NB4 (cell line): ENCODE data around the gene BIRC7.

Source experiments
- POLR2A ChIP-seq: IDR thresholded peaks from 2 replicates; pipeline ENCODE4 v1.6.1; 2011; ENCODE audit warnings: mild to moderate bottlenecking; ENCODE audit not compliant: insufficient read length; ENCODE audit errors: extremely low read depth
- TF ChIP-seq, protein P1 (sequence below): IDR thresholded peaks from one replicate; pipeline ENCODE4 v1.5.1; 2012; ENCODE audit warnings: low read depth, low read length
- TF ChIP-seq, protein P2 (sequence below): IDR thresholded peaks from 2 replicates; pipeline ENCODE4 v1.6.1; 2011; ENCODE audit warnings: low read depth, low read length

DNA sequence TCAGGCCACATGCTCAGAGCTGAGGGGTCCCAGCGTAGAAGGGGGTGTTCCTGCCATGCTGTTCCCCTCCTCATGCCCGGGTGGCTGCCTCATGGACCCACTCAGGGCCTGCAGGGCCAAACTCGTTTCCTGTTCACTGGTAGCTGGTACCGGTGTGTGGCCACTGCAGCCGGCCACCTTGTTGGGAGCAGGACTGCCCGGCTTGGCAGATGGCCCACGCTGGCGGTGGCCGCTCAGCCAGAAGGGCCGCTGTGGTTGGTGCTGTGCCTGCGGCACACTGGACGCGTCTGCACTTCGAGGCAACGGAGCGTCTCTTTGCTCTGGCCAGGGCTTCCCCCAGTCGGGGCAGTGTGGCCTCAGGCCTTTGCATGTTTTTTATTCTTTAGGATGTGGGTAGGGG lies 47.2 kb downstream of the BIRC7 start:
- TF ChIP-seq, protein P1, sequence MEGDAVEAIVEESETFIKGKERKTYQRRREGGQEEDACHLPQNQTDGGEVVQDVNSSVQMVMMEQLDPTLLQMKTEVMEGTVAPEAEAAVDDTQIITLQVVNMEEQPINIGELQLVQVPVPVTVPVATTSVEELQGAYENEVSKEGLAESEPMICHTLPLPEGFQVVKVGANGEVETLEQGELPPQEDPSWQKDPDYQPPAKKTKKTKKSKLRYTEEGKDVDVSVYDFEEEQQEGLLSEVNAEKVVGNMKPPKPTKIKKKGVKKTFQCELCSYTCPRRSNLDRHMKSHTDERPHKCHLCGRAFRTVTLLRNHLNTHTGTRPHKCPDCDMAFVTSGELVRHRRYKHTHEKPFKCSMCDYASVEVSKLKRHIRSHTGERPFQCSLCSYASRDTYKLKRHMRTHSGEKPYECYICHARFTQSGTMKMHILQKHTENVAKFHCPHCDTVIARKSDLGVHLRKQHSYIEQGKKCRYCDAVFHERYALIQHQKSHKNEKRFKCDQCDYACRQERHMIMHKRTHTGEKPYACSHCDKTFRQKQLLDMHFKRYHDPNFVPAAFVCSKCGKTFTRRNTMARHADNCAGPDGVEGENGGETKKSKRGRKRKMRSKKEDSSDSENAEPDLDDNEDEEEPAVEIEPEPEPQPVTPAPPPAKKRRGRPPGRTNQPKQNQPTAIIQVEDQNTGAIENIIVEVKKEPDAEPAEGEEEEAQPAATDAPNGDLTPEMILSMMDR: no peak
- TF ChIP-seq, protein P2, sequence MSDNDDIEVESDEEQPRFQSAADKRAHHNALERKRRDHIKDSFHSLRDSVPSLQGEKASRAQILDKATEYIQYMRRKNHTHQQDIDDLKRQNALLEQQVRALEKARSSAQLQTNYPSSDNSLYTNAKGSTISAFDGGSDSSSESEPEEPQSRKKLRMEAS: no peak
- no peak for TF ChIP-seq POLR2A
